CD4-positive, alpha-beta T cell treated with Interleukin-2 at 100 ng/mL for 4 hours (primary cell): Measurements from ENCODE around the gene FER.
"Not testable (repeated sequence)": the region's sequence is repeated elsewhere in the genome, so short reads cannot be mapped to it uniquely, and the experiment has no call there.

ENCODE experiments used
- DNase-seq: peaks from one replicate; pipeline ENCODE4 v3.0.0-alpha.2; 2020; ENCODE audit warnings: low spot score

Gene FER

GRCh38 chr5:109035436-109035835, 287.7 kb downstream of the FER start:
- no peak for DNase-seq

- no peak for DNase-seq
These were observed 290.6 kb downstream of the FER start for GRCh38 chr5:109038209-109038840.

- no peak for DNase-seq
These were observed 293.6 kb downstream of the FER start for GRCh38 chr5:109041317-109041716.

- DNase-seq, result no peak
These were observed 298.0 kb downstream of the FER start for GRCh38 chr5:109045710-109046109.

GRCh38 chr5:109049565-109049964, 301.9 kb downstream of the FER start:
- no peak for DNase-seq

- not testable (repeated sequence) for DNase-seq
These were observed 302.6 kb downstream of the FER start for GRCh38 chr5:109050321-109050720.

- not testable (repeated sequence) for DNase-seq
These were observed 304.5 kb downstream of the FER start for GRCh38 chr5:109052216-109052615.

GRCh38 chr5:109053995-109054417, 306.3 kb downstream of the FER start:
- DNase-seq, result no peak

- DNase-seq, result no peak
These were observed 312.8 kb downstream of the FER start for GRCh38 chr5:109060378-109061025.

GRCh38 chr5:109062664-109063063, 315.0 kb downstream of the FER start:
- DNase-seq, result no peak

- no peak for DNase-seq
These were observed 315.5 kb downstream of the FER start for GRCh38 chr5:109063223-109063622.

GRCh38 chr5:109076741-109077140, 329.0 kb downstream of the FER start:
- no peak for DNase-seq

- DNase-seq, result no peak
These were observed 330.8 kb downstream of the FER start for GRCh38 chr5:109078448-109078847.

- no peak for DNase-seq
These were observed 332.8 kb downstream of the FER start for GRCh38 chr5:109080481-109080880.

GRCh38 chr5:109080896-109081295, 333.2 kb downstream of the FER start:
- DNase-seq, result no peak

GRCh38 chr5:109083937-109084336, 336.2 kb downstream of the FER start:
- no peak for DNase-seq

GRCh38 chr5:109089191-109089590, 341.5 kb downstream of the FER start:
- no peak for DNase-seq

- no peak for DNase-seq
These were observed 351.4 kb downstream of the FER start for GRCh38 chr5:109099081-109099480.

- DNase-seq, result no peak
These were observed 353.3 kb downstream of the FER start for GRCh38 chr5:109100971-109101370.

GRCh38 chr5:109102096-109102690, 354.5 kb downstream of the FER start:
- no peak for DNase-seq

- no peak for DNase-seq
These were observed 358.1 kb downstream of the FER start for GRCh38 chr5:109105631-109106267.

- DNase-seq, result no peak
These were observed 364.0 kb downstream of the FER start for GRCh38 chr5:109111680-109112079.

- DNase-seq, result no peak
These were observed 365.9 kb downstream of the FER start for GRCh38 chr5:109113608-109114007.
